ENCODE results near the gene HCRTR1.

DNA sequence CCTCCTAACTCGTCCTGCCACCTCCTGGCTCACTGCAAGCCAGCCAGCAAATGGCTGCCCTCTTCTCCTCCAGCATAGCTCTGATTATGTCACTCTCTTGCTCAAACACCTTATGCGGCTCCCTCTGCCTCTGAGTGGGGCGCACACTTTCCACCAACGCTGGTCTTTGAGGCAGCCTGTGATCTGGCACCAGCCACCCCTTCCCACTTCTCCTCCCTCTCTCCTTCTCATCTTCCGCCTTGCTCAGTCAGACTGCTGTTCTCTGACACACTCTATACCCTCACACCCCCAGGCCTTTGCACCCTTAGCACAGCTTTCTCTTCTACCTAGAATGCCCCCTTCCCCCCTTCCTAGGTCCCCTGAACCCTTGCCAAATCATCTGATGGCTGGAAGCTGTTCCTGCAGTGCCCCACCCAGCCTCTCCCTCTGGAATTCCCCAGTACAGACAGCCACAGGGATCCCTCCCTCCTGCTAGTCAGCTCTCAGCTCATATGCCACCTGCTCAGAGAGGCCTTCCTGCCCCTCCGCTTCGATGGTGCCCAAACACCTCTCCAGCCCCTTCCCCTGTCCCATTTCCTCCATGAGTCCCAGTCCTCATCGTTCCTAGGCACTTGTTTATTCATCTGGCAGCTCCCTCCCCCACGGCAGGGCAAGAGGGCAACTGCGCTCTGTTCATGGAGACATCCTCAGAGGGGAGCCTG, 48.9 kb downstream of the HCRTR1 start:
- TF ChIP-seq, protein P1, sequence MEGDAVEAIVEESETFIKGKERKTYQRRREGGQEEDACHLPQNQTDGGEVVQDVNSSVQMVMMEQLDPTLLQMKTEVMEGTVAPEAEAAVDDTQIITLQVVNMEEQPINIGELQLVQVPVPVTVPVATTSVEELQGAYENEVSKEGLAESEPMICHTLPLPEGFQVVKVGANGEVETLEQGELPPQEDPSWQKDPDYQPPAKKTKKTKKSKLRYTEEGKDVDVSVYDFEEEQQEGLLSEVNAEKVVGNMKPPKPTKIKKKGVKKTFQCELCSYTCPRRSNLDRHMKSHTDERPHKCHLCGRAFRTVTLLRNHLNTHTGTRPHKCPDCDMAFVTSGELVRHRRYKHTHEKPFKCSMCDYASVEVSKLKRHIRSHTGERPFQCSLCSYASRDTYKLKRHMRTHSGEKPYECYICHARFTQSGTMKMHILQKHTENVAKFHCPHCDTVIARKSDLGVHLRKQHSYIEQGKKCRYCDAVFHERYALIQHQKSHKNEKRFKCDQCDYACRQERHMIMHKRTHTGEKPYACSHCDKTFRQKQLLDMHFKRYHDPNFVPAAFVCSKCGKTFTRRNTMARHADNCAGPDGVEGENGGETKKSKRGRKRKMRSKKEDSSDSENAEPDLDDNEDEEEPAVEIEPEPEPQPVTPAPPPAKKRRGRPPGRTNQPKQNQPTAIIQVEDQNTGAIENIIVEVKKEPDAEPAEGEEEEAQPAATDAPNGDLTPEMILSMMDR (conservative IDR thresholded peaks at IDR 0.05) = no peak
- no peak for TF ChIP-seq EZH2 (IDR thresholded peaks at IDR 0.05; ENCODE audit: low read depth)
